Glutamatergic neuron (in vitro differentiated cells): ENCODE results near the gene EPHB2. TPM values are rescaled to one million over a fixed set of nuclear protein-coding genes. Genes with fewer than 3 reads are reported as not detected.

Experiments
- DNase-seq: peaks from one replicate; pipeline ENCODE4 v3.0.0; 2022
- H3K27ac Mint-ChIP-seq: one replicate; pipeline ENCODE4 v1.8.0; 2020; ENCODE audit warnings: mild to moderate bottlenecking, mixed read lengths, inconsistent platforms; ENCODE audit not compliant: unreplicated experiment
- H3K27me3 Mint-ChIP-seq: one replicate; pipeline ENCODE4 v1.8.0; 2020; ENCODE audit warnings: mild to moderate bottlenecking, moderate library complexity, mixed read lengths, inconsistent platforms; ENCODE audit not compliant: unreplicated experiment
- H3K36me3 Mint-ChIP-seq: one replicate; pipeline ENCODE4 v1.8.0; 2020; ENCODE audit warnings: mild to moderate bottlenecking, mixed read lengths, inconsistent platforms; ENCODE audit not compliant: unreplicated experiment
- H3K4me1 Mint-ChIP-seq: one replicate; pipeline ENCODE4 v1.8.0; 2020; ENCODE audit warnings: mild to moderate bottlenecking, low read depth, mixed read lengths, inconsistent platforms; ENCODE audit not compliant: unreplicated experiment
- H3K4me3 Mint-ChIP-seq: one replicate; pipeline ENCODE4 v1.8.0; 2020; ENCODE audit warnings: mild to moderate bottlenecking, mixed read lengths, inconsistent platforms; ENCODE audit not compliant: unreplicated experiment
- H3K9me3 Mint-ChIP-seq: one replicate; pipeline ENCODE4 v1.8.0; 2020; ENCODE audit warnings: mild to moderate bottlenecking, moderate library complexity, mixed read lengths, inconsistent platforms; ENCODE audit not compliant: unreplicated experiment
- total RNA-seq: library from RNA; stranded (reverse); fragmentation: NEBNext Ultra II Directional; extraction: Animal tissue kit (Norgen Biotek cat#: 25700); gene quantifications from one replicate; pipeline ENCODE4 v1.2.1, GENCODE V29; 2021; ENCODE audit not compliant: unreplicated experiment
- TF ChIP-seq, protein P1 (sequence below): fragments of 200-600 bp; sonication (generic); IDR thresholded peaks from one replicate; pipeline ENCODE4 v1.5.0; 2021; ENCODE audit not compliant: partially characterized antibody, unreplicated experiment

Gene EPHB2
- total RNA-seq, 1 donor from 2014 or later = 93.0 TPM

GRCh38 chr1:22721122-22721873 is 10.7 kb downstream of the EPHB2 start:
- Mint-ChIP-seq H3K4me1 (peaks cover 31% of the 10 kb centered on the region), H3K36me3 (no peaks in the 10 kb centered on the region), H3K4me3 (no peak overlapping the region), H3K9me3 (peaks cover 9% of the 10 kb centered on the region), H3K27me3 (peaks cover 13% of the 10 kb centered on the region), H3K27ac (no peak overlapping the region)
- DNase-seq = no peak
- TF ChIP-seq, protein P1, sequence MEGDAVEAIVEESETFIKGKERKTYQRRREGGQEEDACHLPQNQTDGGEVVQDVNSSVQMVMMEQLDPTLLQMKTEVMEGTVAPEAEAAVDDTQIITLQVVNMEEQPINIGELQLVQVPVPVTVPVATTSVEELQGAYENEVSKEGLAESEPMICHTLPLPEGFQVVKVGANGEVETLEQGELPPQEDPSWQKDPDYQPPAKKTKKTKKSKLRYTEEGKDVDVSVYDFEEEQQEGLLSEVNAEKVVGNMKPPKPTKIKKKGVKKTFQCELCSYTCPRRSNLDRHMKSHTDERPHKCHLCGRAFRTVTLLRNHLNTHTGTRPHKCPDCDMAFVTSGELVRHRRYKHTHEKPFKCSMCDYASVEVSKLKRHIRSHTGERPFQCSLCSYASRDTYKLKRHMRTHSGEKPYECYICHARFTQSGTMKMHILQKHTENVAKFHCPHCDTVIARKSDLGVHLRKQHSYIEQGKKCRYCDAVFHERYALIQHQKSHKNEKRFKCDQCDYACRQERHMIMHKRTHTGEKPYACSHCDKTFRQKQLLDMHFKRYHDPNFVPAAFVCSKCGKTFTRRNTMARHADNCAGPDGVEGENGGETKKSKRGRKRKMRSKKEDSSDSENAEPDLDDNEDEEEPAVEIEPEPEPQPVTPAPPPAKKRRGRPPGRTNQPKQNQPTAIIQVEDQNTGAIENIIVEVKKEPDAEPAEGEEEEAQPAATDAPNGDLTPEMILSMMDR = no peak

- peaks cover 9% of the 10 kb centered on the region for H3K9me3 Mint-ChIP-seq
- peaks cover 28% of the 10 kb centered on the region for H3K4me1 Mint-ChIP-seq
- H3K27me3 Mint-ChIP-seq = peaks cover 13% of the 10 kb centered on the region
- TF ChIP-seq, protein P1 = no peak
- H3K4me3 Mint-ChIP-seq = no peak overlapping the region
- DNase-seq = no peak
- peak overlapping the region; percentile 2 for H3K27ac Mint-ChIP-seq
- H3K36me3 Mint-ChIP-seq = no peaks in the 10 kb centered on the region
Measured at GRCh38 chr1:22722901-22723550, 12.4 kb downstream of the EPHB2 start.

GRCh38 chr1:22727873-22728272 is 17.2 kb downstream of the EPHB2 start:
- Mint-ChIP-seq H3K4me1 (peaks cover 35% of the 10 kb centered on the region), H3K36me3 (no peaks in the 10 kb centered on the region), H3K4me3 (no peak overlapping the region), H3K27ac (no peak overlapping the region), H3K9me3 (peaks cover 9% of the 10 kb centered on the region), H3K27me3 (peaks cover 12% of the 10 kb centered on the region)
- TF ChIP-seq, protein P1 = no peak
- no peak for DNase-seq

GRCh38 chr1:22728751-22729399 is 18.2 kb downstream of the EPHB2 start:
- no peaks in the 10 kb centered on the region for H3K36me3 Mint-ChIP-seq
- peaks cover 9% of the 10 kb centered on the region for H3K9me3 Mint-ChIP-seq
- H3K27me3 Mint-ChIP-seq = peaks cover 11% of the 10 kb centered on the region
- no peak for DNase-seq
- H3K27ac Mint-ChIP-seq = peak overlapping the region; percentile 36
- H3K4me1 Mint-ChIP-seq = peaks cover 33% of the 10 kb centered on the region
- no peak overlapping the region for H3K4me3 Mint-ChIP-seq
- TF ChIP-seq, protein P1 = no peak
